Endometrial microvascular endothelial cells (primary cell): Measurements from ENCODE around the gene THOC1. TPM values are rescaled to one million over a fixed set of nuclear protein-coding genes. Genes with fewer than 3 reads are reported as not detected.

Experiments
- in situ Hi-C: cut with HindIII; loops from 2 replicates; pipeline ENCODE4 v1.10.0; 2017; ENCODE audit warnings: low sequenced_read_pairs, low pct_unique_long_range_greater_than_20kb; ENCODE audit errors: inconsistent ontology term
- total RNA-seq: library from RNA; depleted of rRNA; stranded (reverse); fragments of >200 nt; gene quantifications from one replicate; pipeline ENCODE4 v1.2.3, GENCODE V29; 2015; ENCODE audit errors: inconsistent ontology term

Gene THOC1
- total RNA-seq, 1 donor from 2014 or later = 31.3 TPM

- in situ Hi-C loops = no loop called here
These were observed 39.9 kb downstream of the THOC1 start for GRCh38 chr18:227902-228301.

GRCh38 chr18:227374-227773 lies 40.5 kb downstream of the THOC1 start:
- in situ Hi-C loops = no loop called here

- in situ Hi-C loops = no loop called here
These were observed 42.1 kb downstream of the THOC1 start for GRCh38 chr18:225745-226144.

DNA sequence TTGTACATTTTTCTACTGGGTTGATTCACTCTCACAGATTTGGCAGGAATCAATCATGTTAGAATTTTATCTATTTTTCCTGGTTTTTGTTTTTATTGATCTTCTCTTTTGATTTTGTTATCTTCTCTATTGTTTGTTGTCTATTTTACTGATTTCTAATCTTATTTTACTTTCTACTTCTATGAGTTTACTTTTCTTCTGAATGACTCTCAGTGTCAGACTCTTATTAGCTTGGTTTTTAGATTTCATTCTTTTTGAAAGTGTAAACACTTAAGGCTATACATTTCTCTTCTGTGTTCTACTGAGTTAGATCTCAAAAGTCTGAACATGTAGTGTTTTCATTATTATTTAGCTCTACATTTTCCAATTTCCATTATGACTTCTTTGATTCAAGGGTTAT lies 47.1 kb downstream of the THOC1 start:
- in situ Hi-C loops = no loop called here

- in situ Hi-C loops = no loop called here
These were observed 50.1 kb downstream of the THOC1 start for GRCh38 chr18:217532-218336.

- in situ Hi-C loops = no loop called here
These were observed 52.3 kb downstream of the THOC1 start for GRCh38 chr18:215448-216010.

DNA sequence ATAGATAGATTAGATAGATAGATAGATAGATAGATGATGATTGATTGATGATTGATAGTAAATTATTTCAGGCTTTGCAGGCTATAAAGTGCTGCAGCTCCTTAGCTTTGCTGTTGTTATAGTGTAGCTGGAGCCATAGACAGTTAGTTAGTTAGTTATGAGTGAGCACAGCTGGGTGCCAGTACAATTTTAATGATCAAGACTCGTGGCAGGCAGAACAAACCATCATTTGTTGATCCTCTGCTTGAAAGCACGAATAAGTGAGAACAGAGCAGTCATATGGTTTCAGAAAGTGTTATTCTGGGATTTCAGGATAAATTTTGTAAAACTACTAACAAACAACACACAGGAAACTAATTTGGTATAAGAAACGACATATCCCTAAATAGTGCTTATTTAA lies 53.9 kb downstream of the THOC1 start:
- in situ Hi-C loops = no loop called here

DNA sequence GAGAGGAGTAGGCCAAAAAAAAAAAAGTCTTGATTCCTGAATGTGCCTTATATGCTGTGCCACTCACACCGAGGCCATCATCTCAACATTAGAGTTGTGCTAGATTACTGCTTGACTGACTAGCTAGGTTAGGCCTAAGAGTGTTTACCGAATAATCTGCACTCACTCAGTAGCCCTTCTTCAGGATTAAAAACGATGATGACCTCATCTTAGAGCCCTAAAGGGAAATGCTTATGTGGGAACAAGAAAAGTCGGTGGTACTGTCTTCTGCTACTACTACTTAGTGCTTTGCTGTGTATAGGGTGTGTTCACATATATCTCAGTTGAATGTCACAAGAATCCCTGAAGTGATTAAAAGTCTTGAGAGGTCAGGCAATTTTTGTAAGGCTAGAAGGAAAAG lies 54.3 kb downstream of the THOC1 start:
- in situ Hi-C loops = no loop called here

- in situ Hi-C loops = no loop called here
These were observed 55.1 kb downstream of the THOC1 start for GRCh38 chr18:212780-213179.

- in situ Hi-C loops = no loop called here
These were observed 56.3 kb downstream of the THOC1 start for GRCh38 chr18:211582-211981.

GRCh38 chr18:210733-211132 lies 57.1 kb downstream of the THOC1 start:
- in situ Hi-C loops = no loop called here

GRCh38 chr18:210075-210474 lies 57.8 kb downstream of the THOC1 start:
- in situ Hi-C loops = no loop called here

- in situ Hi-C loops = no loop called here
These were observed 68.1 kb downstream of the THOC1 start for GRCh38 chr18:199768-200167.

DNA sequence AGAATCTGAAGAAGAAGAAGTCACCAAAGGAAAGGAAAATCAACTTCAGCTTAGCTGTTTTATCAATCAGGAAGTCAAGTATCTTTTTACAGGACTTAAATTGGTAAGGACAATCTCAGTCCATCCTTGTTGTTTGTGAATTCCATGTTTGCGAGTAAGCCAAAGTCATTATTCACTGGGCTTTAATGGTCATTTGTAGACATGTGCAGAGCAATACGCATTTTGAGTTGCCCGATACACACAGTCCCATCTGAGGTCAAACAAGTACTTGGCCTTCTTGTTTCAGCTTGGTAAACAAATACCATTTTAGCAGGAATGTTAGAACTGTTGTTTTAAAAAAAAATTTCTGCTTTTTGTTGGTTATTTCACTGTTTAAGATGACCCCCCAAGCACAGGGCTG lies 68.6 kb downstream of the THOC1 start:
- in situ Hi-C loops = no loop called here

DNA sequence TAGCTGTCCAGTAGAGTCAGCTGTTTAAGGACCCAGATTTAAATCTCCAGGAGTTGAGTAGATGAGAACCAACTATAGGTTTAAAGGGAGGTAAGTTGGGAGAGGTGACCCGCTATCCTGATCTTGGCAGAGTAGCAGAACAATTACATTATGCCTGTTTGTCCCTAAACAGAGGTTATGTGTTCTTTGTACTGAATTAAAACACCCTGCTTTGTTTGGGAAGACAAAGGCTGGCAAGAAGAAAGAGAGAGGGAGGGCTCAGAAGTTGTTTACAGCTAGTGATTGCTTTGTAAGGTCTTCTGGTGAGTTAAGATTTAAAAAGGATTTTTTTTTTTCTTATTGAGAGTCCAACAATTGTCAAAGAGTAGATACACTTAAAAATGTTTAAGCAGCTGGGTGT lies 72.2 kb downstream of the THOC1 start:
- in situ Hi-C loops = no loop called here

DNA sequence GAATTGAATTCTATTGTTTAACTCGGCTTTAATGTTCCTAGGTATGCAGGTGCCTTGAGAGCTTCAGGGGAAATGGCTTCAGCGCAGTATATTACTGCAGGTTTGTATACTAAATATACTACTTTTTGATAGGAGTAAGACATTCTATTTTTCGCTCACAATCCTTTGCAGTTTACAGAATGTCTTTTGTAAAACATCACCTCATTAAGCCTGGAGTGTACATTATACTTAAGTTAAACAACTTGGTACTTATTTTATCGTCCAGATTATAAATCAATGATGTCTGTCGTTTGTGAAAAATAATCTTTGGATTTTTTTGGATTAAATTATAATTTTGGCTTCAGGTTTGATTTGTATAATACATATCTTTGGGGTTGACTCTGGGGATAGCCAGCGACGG lies 75.0 kb downstream of the THOC1 start:
- in situ Hi-C loops = no loop called here

- in situ Hi-C loops = no loop called here
These were observed 76.1 kb downstream of the THOC1 start for GRCh38 chr18:191725-192124.

DNA sequence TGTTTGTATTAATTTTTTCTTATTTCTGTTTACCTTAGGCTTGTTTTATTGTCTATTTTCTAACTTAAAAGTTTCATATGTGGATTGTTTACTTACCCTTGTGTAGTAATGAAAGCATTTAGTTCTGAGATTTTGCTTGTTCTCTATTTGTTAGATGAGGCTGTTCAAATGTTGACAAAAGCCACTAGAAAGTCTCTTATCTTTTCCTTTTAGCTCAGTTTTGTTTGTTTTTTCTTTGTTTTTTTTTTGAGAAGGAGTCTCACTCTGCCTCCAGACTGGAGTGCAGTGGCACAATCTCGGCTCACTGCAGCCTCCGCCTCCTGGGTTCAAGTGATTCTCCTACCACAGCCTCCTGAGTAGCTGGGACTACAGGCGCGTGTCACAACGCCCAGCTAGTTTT lies 78.6 kb downstream of the THOC1 start:
- in situ Hi-C loops = no loop called here

DNA sequence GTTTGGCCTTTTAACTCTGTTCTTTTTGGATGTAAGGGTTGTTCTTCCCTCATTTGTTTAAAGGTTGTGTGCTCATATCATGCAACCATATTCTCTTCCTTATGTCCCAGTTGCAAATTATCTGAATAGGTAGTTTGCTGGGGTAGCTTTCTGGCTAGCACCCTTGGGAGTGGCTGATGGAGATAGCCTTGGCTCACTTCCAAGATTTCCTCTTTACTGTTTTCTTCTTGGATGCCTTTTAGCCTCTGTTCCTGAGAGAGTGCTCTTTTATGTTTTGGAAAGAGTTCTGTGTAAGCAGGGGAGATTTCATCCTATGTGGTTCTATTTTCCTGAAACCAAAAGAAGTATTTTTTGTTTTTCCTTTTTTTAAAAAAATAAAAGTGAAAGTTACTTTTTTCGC lies 84.1 kb downstream of the THOC1 start:
- in situ Hi-C loops = no loop called here

- in situ Hi-C loops = no loop called here
These were observed 86.1 kb downstream of the THOC1 start for GRCh38 chr18:181711-182110.

DNA sequence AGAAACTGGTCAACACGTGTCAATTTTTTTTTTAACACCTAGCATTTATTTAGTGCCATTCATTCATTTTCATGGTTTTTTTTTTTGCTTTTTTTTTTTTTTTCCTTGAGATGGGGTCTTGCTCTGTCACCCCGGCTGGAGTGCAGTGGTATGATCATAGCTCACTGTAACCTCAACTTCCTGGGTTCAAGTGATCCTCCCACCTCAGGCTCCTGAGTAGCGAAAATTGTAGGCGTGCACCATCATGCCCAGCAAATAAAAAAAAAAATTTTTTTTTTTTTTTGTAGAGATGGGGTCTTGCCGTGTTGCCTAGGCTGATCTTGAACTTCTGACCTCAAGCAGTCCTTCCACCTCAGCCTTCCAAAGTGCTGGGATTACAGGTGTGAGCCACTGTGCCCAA lies 88.3 kb downstream of the THOC1 start:
- in situ Hi-C loops = no loop called here
